Spleen (tissue), 11 donors: ENCODE results near the gene UQCC2. TPM values are rescaled to one million over a fixed set of nuclear protein-coding genes. Genes with fewer than 3 reads are reported as not detected.
A peak's percentile ranks its signal among the peaks of the same experiment; 100 is the strongest.

Source experiments
- DNase-seq: peaks from one replicate; pipeline ENCODE4 v3.0.0-alpha.2; 2020
- H3K27ac ChIP-seq, 8 donors: fragments of 200-600 bp; sonication (generic) in 7 of 8; 1 replicate in 4 of 8; 2 replicates in 4 of 8; pipeline versions ENCODE4 v1.5.0 to v1.8.0; 2016 to 2021; ENCODE audit warnings: inconsistent platforms in 4 of 8, mild to moderate bottlenecking in 4 of 8, moderate library complexity in 1 of 8
- H3K27me3 ChIP-seq, 7 donors: fragments of 200-600 bp; sonication (generic) in 6 of 7; replicated peaks in 1 of 7; 1 replicate in 4 of 7; 2 replicates in 3 of 7; pipeline versions ENCODE4 v1.5.0 to v1.8.0; 2016 to 2021; ENCODE audit warnings: inconsistent platforms in 3 of 7, mild to moderate bottlenecking in 1 of 7
- H3K36me3 ChIP-seq, 6 donors: fragments of 200-600 bp; sonication (generic) in 5 of 6; 1 replicate in 4 of 6; 2 replicates in 2 of 6; pipeline versions ENCODE4 v1.5.0 to v1.8.0; 2016 to 2021; ENCODE audit warnings: inconsistent platforms in 2 of 6
- H3K4me1 ChIP-seq, 6 donors: fragments of 200-600 bp; sonication (generic) in 5 of 6; 1 replicate in 3 of 6; 2 replicates in 3 of 6; pipeline versions ENCODE4 v1.5.0 to v1.8.0; 2016 to 2021; ENCODE audit warnings: inconsistent platforms in 3 of 6
- H3K4me3 ChIP-seq, 8 donors: fragments of 200-600 bp; sonication (generic) in 7 of 8; 1 replicate in 4 of 8; 2 replicates in 4 of 8; pipeline versions ENCODE4 v1.5.0 to v1.8.0; 2016 to 2021; ENCODE audit warnings: inconsistent platforms in 4 of 8, mild to moderate bottlenecking in 4 of 8, moderate library complexity in 2 of 8
- H3K9me3 ChIP-seq, 8 donors: fragments of 200-600 bp; sonication (generic) in 7 of 8; 1 replicate in 4 of 8; 2 replicates in 4 of 8; pipeline versions ENCODE4 v1.5.0 to v1.8.0; 2016 to 2021; ENCODE audit warnings: inconsistent platforms in 4 of 8
- POLR2A ChIP-seq, 3 donors: fragments of 450-650 bp; IDR thresholded peaks; one replicate each; pipeline ENCODE4 v1.5.1; 2017; ENCODE audit warnings: antibody characterized with exemption in 3 of 3, mild to moderate bottlenecking in 1 of 3
- POLR2AphosphoS5 ChIP-seq, 3 donors: sonication (generic); formaldehyde crosslinking; IDR thresholded peaks; one replicate each; pipeline ENCODE4 v1.5.1; 2017; ENCODE audit warnings: antibody characterized with exemption in 3 of 3
- WGBS, 5 donors: extraction: QIAGEN DNeasy Blood & Tissue Kit in 3 of 5; methylation state at CpG; one replicate each; pipeline versions ENCODE4 v1.1.5 to v1.1.7; 2013 to 2018; 5-methylcytosine and 5-hydroxymethylcytosine counted together
- intact Hi-C: fragments of 100-400 bp; cut with DNase I; formaldehyde crosslinking; loops from one replicate; pipeline ENCODE4 v1.15.0; 2023; ENCODE audit warnings: low total_unique reads
- polyA plus RNA-seq, 3 donors: library from polyadenylated mRNA; stranded (reverse); fragments of 200-250 nt; gene quantifications; one replicate each; pipeline ENCODE4 v1.2.1, GENCODE V29; 2013
- total RNA-seq, 7 donors: library from RNA; depleted of rRNA in 3 of 7; stranded (reverse); fragments of >200 nt in 3 of 7; fragmentation: NEBNext Ultra II Directional in 4 of 7; extraction: Animal tissue kit (Norgen Biotek cat#: 25700) in 4 of 7; gene quantifications; one replicate each; pipeline versions ENCODE4 v1.1.0 to v1.2.1, GENCODE V29; 2016 to 2021
- TF ChIP-seq, protein P1 (sequence below), 11 experiments: fragments of 200-600 bp in 7 of 11; fragments of 450-650 bp in 4 of 11; sonication (generic) in 4 of 11; IDR thresholded peaks in 8 of 11; conservative IDR thresholded peaks in 3 of 11; 1 replicate in 7 of 11; 2 replicates in 4 of 11; pipeline versions ENCODE4 v1.4.0 to v1.8.0; 2016 to 2021; ENCODE audit warnings: antibody characterized with exemption in 11 of 11, inconsistent platforms in 4 of 11, mild to moderate bottlenecking in 1 of 11
- donor health status: healthy with polysubstance abuse.
- donor health status: DM: no; HTN: no; CAD: no; lungs with moderate emphysema.
- donor health status: DM: no; HTN: no; CAD: no.
- donor health status: Bipolar disorder and iron deficiency.
- donor health status: healthy.
- donor health status: DM: no; HTN: no; CAD: no.
- donor health status: DM: yes; HTN: yes; CAD: no.

Gene UQCC2
- total and polyA plus RNA-seq, 10 donors, result 8.7 to 77.0 (median 34.1) TPM

DNA sequence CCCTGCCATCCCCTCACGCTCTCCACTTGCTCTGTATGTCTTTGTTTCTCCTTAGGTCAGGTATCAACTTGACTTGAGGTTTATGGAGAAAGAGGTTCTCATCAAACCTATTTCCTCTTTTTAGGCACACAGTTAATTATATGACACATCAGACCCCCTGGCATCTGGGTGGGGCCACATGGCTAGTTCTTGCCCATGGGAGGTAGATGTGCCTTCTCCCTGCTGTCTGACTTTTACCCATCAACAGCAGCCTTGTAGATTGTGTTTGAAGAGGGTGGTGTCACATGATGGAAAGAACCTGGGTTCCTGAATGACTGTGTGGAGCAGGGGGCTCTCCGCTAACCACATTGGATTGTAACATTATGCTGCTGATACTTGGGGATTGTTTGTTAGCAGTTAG is 7.2 kb upstream of the UQCC2 start:
- intact Hi-C loops, result no loop called here
- Histone ChIP-seq H3K27ac (peak overlapping the region in 2 of 8 donors; percentile 26 to 39), H3K4me3 (no peak overlapping the region), H3K27me3 (peaks cover 0 to 10% (median 0%) of the 10 kb centered on the region in 7 donors), H3K36me3 (no peaks in the 10 kb centered on the region), H3K9me3 (no peaks in the 10 kb centered on the region), H3K4me1 (peaks cover 0 to 16% (median 2%) of the 10 kb centered on the region in 6 donors)
- 85 to 100% (median 91%) methylated on average over 2 of the region's 2 CpGs for WGBS, 5 donors
- DNase-seq, result peak; percentile 11
- TF ChIP-seq, protein P1, sequence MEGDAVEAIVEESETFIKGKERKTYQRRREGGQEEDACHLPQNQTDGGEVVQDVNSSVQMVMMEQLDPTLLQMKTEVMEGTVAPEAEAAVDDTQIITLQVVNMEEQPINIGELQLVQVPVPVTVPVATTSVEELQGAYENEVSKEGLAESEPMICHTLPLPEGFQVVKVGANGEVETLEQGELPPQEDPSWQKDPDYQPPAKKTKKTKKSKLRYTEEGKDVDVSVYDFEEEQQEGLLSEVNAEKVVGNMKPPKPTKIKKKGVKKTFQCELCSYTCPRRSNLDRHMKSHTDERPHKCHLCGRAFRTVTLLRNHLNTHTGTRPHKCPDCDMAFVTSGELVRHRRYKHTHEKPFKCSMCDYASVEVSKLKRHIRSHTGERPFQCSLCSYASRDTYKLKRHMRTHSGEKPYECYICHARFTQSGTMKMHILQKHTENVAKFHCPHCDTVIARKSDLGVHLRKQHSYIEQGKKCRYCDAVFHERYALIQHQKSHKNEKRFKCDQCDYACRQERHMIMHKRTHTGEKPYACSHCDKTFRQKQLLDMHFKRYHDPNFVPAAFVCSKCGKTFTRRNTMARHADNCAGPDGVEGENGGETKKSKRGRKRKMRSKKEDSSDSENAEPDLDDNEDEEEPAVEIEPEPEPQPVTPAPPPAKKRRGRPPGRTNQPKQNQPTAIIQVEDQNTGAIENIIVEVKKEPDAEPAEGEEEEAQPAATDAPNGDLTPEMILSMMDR (IDR thresholded peaks at IDR 0.05 in 8 of 11, conservative IDR thresholded peaks at IDR 0.05 in 3 of 11), result no peak
- no peak for TF ChIP-seq POLR2A (IDR thresholded peaks at IDR 0.05)
- no peak for TF ChIP-seq POLR2AphosphoS5 (IDR thresholded peaks at IDR 0.05)

DNA sequence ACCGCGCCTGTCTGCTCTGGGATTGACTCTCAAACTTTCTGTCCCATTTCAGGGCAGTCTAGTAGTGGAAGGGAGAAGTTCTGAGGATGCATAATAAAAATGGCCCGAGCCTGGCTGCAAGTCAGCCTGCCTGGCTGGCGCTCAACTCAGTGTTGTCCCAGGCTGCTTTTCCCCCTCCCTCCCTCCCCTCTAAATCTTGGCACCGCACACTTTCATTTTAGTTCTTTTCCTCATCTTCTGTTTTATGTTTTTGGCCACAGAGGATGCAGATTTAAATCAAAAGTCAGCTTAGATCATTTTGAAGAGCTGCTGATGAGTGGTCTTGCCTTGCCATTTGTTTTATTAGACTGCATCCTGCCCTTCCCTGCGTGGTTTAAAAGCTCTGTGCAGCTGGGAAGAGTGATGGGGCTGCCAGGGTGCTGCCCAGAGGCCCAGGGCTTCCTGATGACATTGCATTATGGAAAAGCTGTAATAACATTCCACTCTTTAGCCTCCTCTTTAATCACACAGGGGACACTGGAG is 6.5 kb upstream of the UQCC2 start:
- peaks cover 0 to 16% (median 2%) of the 10 kb centered on the region in 6 donors for H3K4me1 ChIP-seq
- WGBS, 5 donors, result 47 to 65% (median 49%) methylated on average over 6 of the region's 6 CpGs
- DNase-seq, result no peak
- H3K27ac ChIP-seq, result peak overlapping the region in 2 of 8 donors; percentile 26 to 39
- no peaks in the 10 kb centered on the region for H3K36me3 ChIP-seq
- no peaks in the 10 kb centered on the region for H3K9me3 ChIP-seq
- H3K27me3 ChIP-seq, result peaks cover 0 to 5% (median 0%) of the 10 kb centered on the region in 7 donors
- TF ChIP-seq, protein P1 (IDR thresholded peaks at IDR 0.05 in 8 of 11, conservative IDR thresholded peaks at IDR 0.05 in 3 of 11), result no peak
- no peak for TF ChIP-seq POLR2A (IDR thresholded peaks at IDR 0.05)
- TF ChIP-seq POLR2AphosphoS5 (IDR thresholded peaks at IDR 0.05), result no peak
- intact Hi-C loops, result no loop called here
- H3K4me3 ChIP-seq, result no peak overlapping the region

DNA sequence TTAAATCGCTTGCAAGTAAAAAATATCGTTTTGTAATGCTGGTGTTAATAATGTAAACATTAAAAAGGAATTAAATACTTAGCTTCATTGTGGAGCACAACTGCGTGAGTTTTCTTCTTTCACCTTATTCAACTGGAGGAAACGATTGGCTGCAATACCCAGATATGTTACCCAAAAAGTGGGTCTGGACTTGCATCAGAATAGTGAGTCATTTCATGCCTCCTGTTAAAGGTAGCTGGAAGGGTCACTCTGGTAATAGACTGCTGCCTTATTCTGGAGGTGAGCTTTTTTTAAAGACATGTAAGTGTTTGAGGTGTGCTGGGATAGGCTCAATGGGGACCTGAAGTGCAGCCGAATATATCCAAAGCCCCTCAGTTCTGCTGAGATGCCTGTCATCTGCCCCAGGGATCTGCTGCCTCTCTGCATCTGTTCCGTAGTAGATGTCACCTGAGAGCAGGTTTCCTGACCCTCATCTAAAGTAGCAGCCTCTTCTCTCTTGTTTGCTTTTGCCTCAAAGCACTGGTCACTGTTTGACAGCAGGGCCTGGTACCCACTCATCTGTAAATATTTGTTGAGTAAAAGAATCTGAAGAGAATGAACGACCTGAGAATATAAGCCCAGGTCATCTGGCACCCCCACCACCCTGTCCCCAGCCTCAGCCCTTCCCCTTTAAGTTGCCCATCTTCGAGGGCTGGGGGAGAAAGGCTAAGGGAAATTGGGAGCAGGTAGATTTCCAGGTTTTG is 5.6 kb upstream of the UQCC2 start:
- Histone ChIP-seq H3K27me3 (no peaks in the 10 kb centered on the region), H3K4me3 (no peak overlapping the region), H3K27ac (no peak overlapping the region), H3K4me1 (peaks cover under 1 to 22% (median 4%) of the 10 kb centered on the region in 6 donors), H3K9me3 (no peaks in the 10 kb centered on the region), H3K36me3 (no peaks in the 10 kb centered on the region)
- WGBS, 5 donors, result 81 to 91% (median 89%) methylated on average over 8 of the region's 8 CpGs
- DNase-seq, result peak; percentile 17
- TF ChIP-seq POLR2A (IDR thresholded peaks at IDR 0.05), result no peak
- TF ChIP-seq, protein P1 (IDR thresholded peaks at IDR 0.05 in 8 of 11, conservative IDR thresholded peaks at IDR 0.05 in 3 of 11), result no peak
- no peak for TF ChIP-seq POLR2AphosphoS5 (IDR thresholded peaks at IDR 0.05)
- intact Hi-C loops, result no loop called here

DNA sequence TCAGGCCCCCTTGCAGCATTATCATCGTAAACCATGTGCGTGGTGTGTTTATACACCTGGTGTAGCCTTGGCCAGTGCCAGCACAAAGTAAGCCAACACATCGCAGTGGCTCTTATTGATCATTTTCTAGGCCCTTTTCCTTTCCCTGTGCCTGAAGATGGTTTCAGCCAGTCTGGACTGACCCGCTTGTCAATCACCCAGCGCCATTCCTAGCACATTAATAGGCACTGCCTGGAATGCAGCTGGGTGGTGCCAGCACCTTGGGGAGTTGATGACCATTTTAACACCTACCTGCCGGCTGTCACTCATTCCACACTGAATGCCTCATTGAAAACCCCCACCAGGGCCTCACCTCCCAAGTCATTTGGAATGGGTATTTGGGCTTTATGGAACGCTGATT is 4.9 kb upstream of the UQCC2 start:
- no peak overlapping the region for H3K27ac ChIP-seq
- peak; percentile 23 for DNase-seq
- no peaks in the 10 kb centered on the region for H3K9me3 ChIP-seq
- no peak overlapping the region for H3K4me3 ChIP-seq
- WGBS, 5 donors, result 89 to 99% (median 94%) methylated on average over 7 of the region's 7 CpGs
- H3K27me3 ChIP-seq, result no peaks in the 10 kb centered on the region
- H3K4me1 ChIP-seq, result peaks cover 4 to 24% (median 7%) of the 10 kb centered on the region in 6 donors
- intact Hi-C loops, result no loop called here
- TF ChIP-seq, protein P1 (IDR thresholded peaks at IDR 0.05 in 8 of 11, conservative IDR thresholded peaks at IDR 0.05 in 3 of 11), result no peak
- TF ChIP-seq POLR2A (IDR thresholded peaks at IDR 0.05), result no peak
- no peak for TF ChIP-seq POLR2AphosphoS5 (IDR thresholded peaks at IDR 0.05)
- H3K36me3 ChIP-seq, result no peaks in the 10 kb centered on the region
